Anterior cingulate cortex (tissue), 58 donors: ENCODE data around the gene NIPAL3.
"Not testable (repeated sequence)": the region's sequence is repeated elsewhere in the genome, so short reads cannot be mapped to it uniquely, and the experiment has no call there.

Source experiments
- DNase-seq, 58 donors: peaks; one replicate each; lab custom pipeline; 2025; lab: John Stamatoyannopoulos, UW

The NIPAL3 gene

DNA sequence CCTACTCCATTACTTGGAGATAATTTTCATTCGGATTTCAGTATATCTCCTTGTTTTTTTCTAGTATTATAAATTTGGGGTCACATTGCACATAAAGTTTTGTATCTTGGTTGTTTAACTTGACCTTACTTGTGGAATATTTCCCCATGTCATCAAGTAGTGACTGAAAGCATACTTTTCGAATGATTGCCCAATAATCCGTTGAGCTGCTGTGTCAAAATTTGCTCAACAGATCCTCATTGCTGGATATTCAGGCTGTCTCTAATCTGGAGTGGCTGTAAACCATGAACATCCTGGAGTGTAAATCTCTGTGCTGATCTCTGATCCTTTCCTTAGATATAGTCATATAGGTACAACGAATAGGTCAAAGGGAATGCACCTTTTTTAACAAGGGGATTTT, 4.9 kb downstream of the NIPAL3 start:
- DNase-seq = no peak

DNA sequence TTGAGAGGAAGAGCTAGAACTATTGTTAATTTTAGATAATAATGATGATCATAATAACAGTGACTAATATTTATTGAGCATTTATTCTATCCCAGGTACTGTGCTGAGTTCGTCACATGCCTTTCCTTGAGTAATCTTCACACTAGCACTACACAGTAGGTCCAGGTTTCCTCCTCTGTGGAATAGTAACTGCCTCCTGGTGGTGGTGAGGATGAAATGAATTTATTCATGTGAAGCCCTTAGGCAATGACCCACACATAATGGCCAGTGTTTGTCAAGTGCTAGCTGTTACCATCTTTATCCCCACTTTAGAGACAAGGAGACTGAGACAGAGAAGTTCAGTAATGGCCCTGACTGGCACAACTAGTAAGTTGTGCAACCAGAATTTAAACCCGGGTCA, 5.9 kb downstream of the NIPAL3 start:
- DNase-seq = no peak

DNA sequence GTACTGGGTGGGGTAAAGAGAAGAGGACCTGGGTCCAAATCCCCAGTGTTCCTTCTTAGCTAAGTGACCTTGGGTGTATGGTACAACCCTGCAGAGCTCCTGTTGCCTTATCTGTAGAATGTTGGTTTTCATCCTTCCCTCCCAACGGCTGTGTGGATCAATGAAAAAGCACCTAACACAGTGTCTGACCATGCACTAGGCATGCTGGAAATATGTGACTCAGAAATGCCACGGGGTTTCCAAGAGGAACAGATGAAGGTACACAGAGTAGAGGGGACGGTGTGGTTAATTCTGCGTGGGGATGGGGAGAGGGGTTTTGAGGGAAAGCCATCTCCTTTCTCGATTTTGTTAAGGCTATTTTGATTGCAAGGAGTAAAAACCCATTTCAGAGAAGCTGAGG, 8.6 kb downstream of the NIPAL3 start:
- DNase-seq = no peak

DNA sequence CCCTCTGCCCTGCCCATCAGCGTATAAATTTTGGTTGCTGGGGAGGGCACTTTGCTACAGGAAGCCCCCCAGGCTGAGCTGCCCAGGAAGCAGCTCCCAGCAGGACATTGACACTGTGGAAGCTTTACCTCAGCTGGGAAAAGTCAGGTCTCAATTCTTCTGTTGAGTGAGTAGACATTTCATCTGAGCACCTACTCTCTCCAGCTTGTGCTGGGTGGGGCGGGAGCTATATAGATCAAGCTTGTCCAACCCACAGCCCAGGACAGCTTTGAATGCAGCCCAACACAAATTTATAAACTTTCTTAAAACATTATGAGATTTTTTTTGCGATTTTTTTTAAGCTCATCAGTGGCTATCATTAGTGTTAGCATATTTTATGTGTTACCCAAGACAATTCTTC, 9.4 kb downstream of the NIPAL3 start:
- DNase-seq = no peak

GRCh38 chr1:24425441-24425840, 9.8 kb downstream of the NIPAL3 start:
- no peak for DNase-seq

GRCh38 chr1:24425922-24426321, 10.3 kb downstream of the NIPAL3 start:
- no peak for DNase-seq

DNA sequence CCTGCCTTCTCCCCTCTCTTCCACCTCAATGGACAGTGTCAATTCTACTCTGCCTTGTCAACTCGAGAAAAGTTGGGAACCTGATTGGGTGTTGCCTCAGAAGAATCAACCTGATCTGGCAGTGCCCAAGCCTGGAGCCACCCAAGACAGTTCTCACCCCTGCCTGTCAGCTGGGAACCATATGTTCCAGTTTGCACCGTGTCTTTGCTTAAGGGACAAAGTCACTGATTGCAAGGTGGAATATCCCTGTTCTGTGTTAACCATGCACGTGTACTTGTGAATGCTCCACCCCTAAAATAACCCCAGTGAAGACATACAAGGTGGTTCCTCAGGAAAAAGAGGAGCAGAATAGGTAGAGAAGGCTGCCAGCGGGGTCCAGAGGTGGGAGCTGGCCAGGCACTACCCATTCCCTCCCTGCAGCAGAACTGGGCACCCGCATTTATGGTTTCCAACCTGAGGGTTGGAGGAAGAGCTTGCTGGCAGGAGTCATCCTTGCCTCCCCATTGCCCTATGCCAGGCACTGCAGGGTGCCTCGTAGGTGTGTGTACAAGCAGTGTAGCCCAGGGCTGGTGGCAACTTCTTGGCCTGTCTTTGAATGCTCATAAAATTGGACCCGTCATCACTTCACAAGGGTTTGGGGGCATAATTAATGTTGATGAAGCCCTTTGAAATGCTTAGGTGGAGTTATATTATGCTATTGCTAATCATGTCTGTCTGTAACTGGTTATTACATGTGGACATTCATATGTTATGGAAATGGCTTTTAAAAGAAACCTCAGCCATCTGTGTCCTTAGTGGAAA, 11.3 kb downstream of the NIPAL3 start:
- DNase-seq = no peak

DNA sequence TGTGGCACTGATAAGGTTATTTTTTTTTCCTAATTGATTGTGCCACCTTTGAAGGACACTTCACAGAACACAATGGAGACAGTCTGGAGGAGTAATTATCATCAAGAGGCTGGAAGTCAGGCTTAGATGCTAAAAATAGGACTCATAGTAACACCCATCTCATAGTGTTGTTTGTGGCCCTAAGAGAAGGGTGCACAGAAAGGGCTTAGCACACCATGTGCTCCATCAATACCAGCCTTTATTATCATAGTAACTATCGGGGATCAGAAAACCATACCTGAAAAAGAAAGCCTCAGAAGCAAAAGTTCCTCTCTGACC, 11.9 kb downstream of the NIPAL3 start:
- DNase-seq = no peak

- DNase-seq = peak in 12 of 58 donors; percentile 15 to 47 (median 31)
These were observed 20.3 kb downstream of the NIPAL3 start for GRCh38 chr1:24435782-24436365.

- no peak for DNase-seq
These were observed 22.2 kb downstream of the NIPAL3 start for GRCh38 chr1:24437631-24438396.

GRCh38 chr1:24438423-24438901, 22.9 kb downstream of the NIPAL3 start:
- peak in 24 of 58 donors; percentile 11 to 63 (median 32) for DNase-seq

- no peak for DNase-seq
These were observed 24.8 kb downstream of the NIPAL3 start for GRCh38 chr1:24440436-24440835.

GRCh38 chr1:24441480-24441879, 25.9 kb downstream of the NIPAL3 start:
- DNase-seq = no peak

- peak in 1 of 58 donors; percentile 11 for DNase-seq
These were observed 26.5 kb downstream of the NIPAL3 start for GRCh38 chr1:24441996-24442668.

DNA sequence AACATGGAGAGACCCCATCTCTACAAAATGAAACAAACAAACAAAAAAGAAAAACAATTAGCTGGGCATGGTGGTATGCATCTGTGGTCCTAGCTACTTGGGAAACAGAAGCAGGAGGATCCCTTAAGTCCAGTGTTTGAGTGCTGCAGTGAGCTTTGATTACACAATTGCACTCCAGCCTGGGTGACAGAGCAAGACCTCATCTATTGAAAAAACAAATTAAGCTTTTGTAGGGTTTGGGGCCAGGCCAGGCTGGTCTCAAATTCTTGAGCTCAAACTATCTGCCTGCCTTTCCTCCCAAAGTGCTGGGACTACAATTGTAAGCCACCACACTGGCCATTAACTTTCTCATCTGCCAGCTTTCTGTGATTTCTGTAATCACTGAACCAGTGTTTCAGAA, 27.2 kb downstream of the NIPAL3 start:
- DNase-seq = peak in 1 of 58 donors; percentile 13

DNA sequence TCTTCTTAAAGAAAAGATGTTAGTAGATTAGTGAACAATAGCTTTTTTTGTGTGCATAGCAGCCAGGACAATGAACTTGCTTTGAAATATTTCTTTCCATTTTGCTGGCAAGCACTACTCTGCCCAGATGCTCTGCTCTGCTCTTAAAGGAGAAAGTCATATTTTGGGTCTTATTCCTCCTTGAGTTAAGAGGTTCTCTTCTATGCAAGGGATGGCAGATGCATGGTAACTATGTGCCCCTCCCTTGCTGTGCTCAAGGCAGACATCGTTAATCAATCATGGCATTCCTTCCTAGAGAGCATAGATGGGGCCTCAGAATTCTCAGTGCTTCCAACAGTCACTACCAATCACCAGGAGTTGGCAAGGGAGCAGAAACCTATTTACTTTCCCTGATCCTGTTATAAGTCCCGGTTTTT, 27.6 kb downstream of the NIPAL3 start:
- peak in 9 of 58 donors; percentile 8 to 45 (median 21) for DNase-seq

- not testable (repeated sequence) for DNase-seq
These were observed 30.8 kb downstream of the NIPAL3 start for GRCh38 chr1:24446446-24446845.

DNA sequence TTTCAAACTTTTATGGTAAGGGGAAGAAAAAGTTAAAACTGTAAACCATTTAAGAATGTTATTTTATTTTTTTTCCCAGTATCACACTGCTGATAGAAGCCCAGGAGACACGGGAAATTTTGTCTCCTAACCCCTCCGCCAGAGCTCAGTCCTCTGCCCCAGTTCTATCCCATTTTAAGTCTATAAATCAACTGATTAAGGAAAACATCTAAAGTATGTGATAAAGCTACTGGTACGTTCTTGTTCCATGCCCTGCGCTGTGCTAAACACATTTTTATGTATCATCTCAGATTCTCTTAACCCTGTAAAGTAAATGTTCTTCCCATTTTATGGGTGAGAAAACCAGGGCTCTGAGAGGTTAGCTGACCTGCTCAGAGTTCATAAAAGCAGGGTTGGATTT, 34.7 kb downstream of the NIPAL3 start:
- no peak for DNase-seq

GRCh38 chr1:24450857-24451397, 35.3 kb downstream of the NIPAL3 start:
- no peak for DNase-seq

- no peak for DNase-seq
These were observed 36.1 kb downstream of the NIPAL3 start for GRCh38 chr1:24451746-24452145.
